Activated CD8-positive, alpha-beta memory T cell treated with anti-CD3 and anti-CD28 coated beads for 36 hours (primary cell): ENCODE measurements around the gene ZMYND15. TPM values are rescaled to one million over a fixed set of nuclear protein-coding genes. Genes with fewer than 3 reads are reported as not detected.
"Not testable (repeated sequence)": the region's sequence is repeated elsewhere in the genome, so short reads cannot be mapped to it uniquely, and the experiment has no call there.

ENCODE experiments used
- CTCF ChIA-PET: fragments of 350-600 bp; sonication (Branson Sonifier 250); formaldehyde crosslinking; loops from one replicate; lab custom pipeline; 2021; ENCODE audit warnings: antibody characterized with exemption; lab: Charles Lee
- POLR2A ChIA-PET: fragments of 350-600 bp; sonication (Branson Sonifier 250); formaldehyde crosslinking; loops from one replicate; lab custom pipeline; 2021; ENCODE audit warnings: antibody characterized with exemption; lab: Charles Lee
- total RNA-seq, 2 experiments: library from RNA; stranded (reverse); gene quantifications; one replicate each; pipeline ENCODE4 v1.2.3, GENCODE V29; 2021

The ZMYND15 gene
- total RNA-seq: not detected

- ChIA-PET CTCF (interaction anchor here (0.8 kb wide), 1 partner anchor 36 kb away, joined by 3 read pairs; no protein-coding TSS in a partner anchor), POLR2A (no interaction called here)
Observed at GRCh38 chr17:4739122-4740024, at the start of gene ZMYND15, which contains the start of gene CXCL16. Gene ZMYND15 (plus strand): TSS chr17:4739833. CDS start chr17:4740549, 716 bp downstream. Gene CXCL16 (minus strand): TSS chr17:4739928. CDS start chr17:4739339, 589 bp downstream.

GRCh38 chr17:4689872-4690271, 49.8 kb upstream of the ZMYND15 start:
- POLR2A ChIA-PET, CTCF ChIA-PET: not testable (repeated sequence)

GRCh38 chr17:4690745-4691144, 48.9 kb upstream of the ZMYND15 start:
- ChIA-PET POLR2A (no interaction called here), CTCF (no interaction called here)

GRCh38 chr17:4691686-4692085, 47.9 kb upstream of the ZMYND15 start:
- POLR2A ChIA-PET: no interaction called here
- CTCF ChIA-PET: interaction anchor here (0.8 kb wide), 1 partner anchor 27 kb away, joined by 3 read pairs; no protein-coding TSS in a partner anchor

GRCh38 chr17:4693416-4693815, 46.2 kb upstream of the ZMYND15 start:
- CTCF ChIA-PET: no interaction called here
- POLR2A ChIA-PET: no interaction called here

GRCh38 chr17:4696437-4696805, 43.2 kb upstream of the ZMYND15 start:
- ChIA-PET CTCF (interaction anchor here (1.1 to 1.7 kb wide), 3 partner anchors 94 to 203 kb away, joined by 3 to 5 read pairs (median 5); partner anchors contain the start of gene C17orf107), POLR2A (no interaction called here)

- POLR2A ChIA-PET: not testable (repeated sequence)
- CTCF ChIA-PET: interaction anchor here (0.6 kb wide), 1 partner anchor 94 kb away, joined by 3 read pairs; no protein-coding TSS in a partner anchor
Observed at GRCh38 chr17:4699401-4700056, 40.1 kb upstream of the ZMYND15 start.

GRCh38 chr17:4701116-4701515, 38.5 kb upstream of the ZMYND15 start:
- CTCF ChIA-PET: interaction anchor here (1.6 to 1.7 kb wide), 2 partner anchors 10 to 89 kb away, joined by 4 read pairs; no protein-coding TSS in a partner anchor
- POLR2A ChIA-PET: interaction anchor here (1.0 kb wide), 1 partner anchor 9 kb away, joined by 3 read pairs; the partner anchor contains the start of gene ARRB2

GRCh38 chr17:4703330-4703691, 36.3 kb upstream of the ZMYND15 start:
- POLR2A ChIA-PET: interaction anchor here (1.0 to 1.4 kb wide), 2 partner anchors 87 to 140 kb away, joined by 3 read pairs; no protein-coding TSS in a partner anchor
- CTCF ChIA-PET: interaction anchor here (0.8 to 1.3 kb wide), 4 partner anchors 8 to 87 kb away, joined by 3 to 5 read pairs (median 3); partner anchors contain the start of genes CXCL16 and ZMYND15

GRCh38 chr17:4704574-4704907, 35.1 kb upstream of the ZMYND15 start:
- CTCF ChIA-PET: not testable (repeated sequence)
- POLR2A ChIA-PET: interaction anchor here (0.5 to 0.7 kb wide), 3 partner anchors 9 to 196 kb away, joined by 3 read pairs; no protein-coding TSS in a partner anchor

- POLR2A ChIA-PET: interaction anchor here (0.8 kb wide), 1 partner anchor 9 kb away, joined by 4 read pairs; no protein-coding TSS in a partner anchor
- CTCF ChIA-PET: interaction anchor here (0.5 kb wide), 1 partner anchor 282 kb away, joined by 4 read pairs; no protein-coding TSS in a partner anchor
Observed at GRCh38 chr17:4704991-4705390, 34.6 kb upstream of the ZMYND15 start.

GRCh38 chr17:4706121-4706520, 33.5 kb upstream of the ZMYND15 start:
- CTCF ChIA-PET: no interaction called here
- POLR2A ChIA-PET: interaction anchor here (0.7 kb wide), 1 partner anchor 36 kb away, joined by 4 read pairs; no protein-coding TSS in a partner anchor

- ChIA-PET CTCF (interaction anchor here (1.2 kb wide), 1 partner anchor 27 kb away, joined by 3 read pairs; no protein-coding TSS in a partner anchor), POLR2A (no interaction called here)
Observed at GRCh38 chr17:4708436-4708835, 31.2 kb upstream of the ZMYND15 start.

- ChIA-PET CTCF (interaction anchor here (0.8 to 1.1 kb wide), 6 partner anchors 16 to 142 kb away, joined by 3 to 8 read pairs (median 3); partner anchors contain the start of gene PSMB6), POLR2A (interaction anchor here (0.6 to 1.2 kb wide), 5 partner anchors 9 to 258 kb away, joined by 3 to 8 read pairs (median 3); partner anchors contain the start of genes C17orf107 and SPAG7)
Observed at GRCh38 chr17:4709794-4710692, 29.6 kb upstream of the ZMYND15 start, which contains the start of gene ARRB2. Gene ARRB2 (plus strand): TSS chr17:4710632. CDS start chr17:4710722, 90 bp downstream.

GRCh38 chr17:4710693-4711634, 28.7 kb upstream of the ZMYND15 start:
- ChIA-PET POLR2A (interaction anchor here (0.5 to 1.2 kb wide), 8 partner anchors 10 to 687 kb away, joined by 3 to 13 read pairs (median 4); partner anchors contain the start of genes C17orf107 and SPAG7), CTCF (interaction anchor here (0.8 to 1.5 kb wide), 6 partner anchors 8 to 79 kb away, joined by 3 to 8 read pairs (median 4); no protein-coding TSS in a partner anchor)

- ChIA-PET CTCF (interaction anchor here (1.0 to 1.5 kb wide), 3 partner anchors 9 to 78 kb away, joined by 4 to 5 read pairs (median 5); no protein-coding TSS in a partner anchor), POLR2A (interaction anchor here (0.5 to 0.9 kb wide), 3 partner anchors 9 to 687 kb away, joined by 3 to 13 read pairs (median 4); no protein-coding TSS in a partner anchor)
Observed at GRCh38 chr17:4711661-4712181, 27.9 kb upstream of the ZMYND15 start.
